Measurements from ENCODE around the gene KBTBD8.

DNA sequence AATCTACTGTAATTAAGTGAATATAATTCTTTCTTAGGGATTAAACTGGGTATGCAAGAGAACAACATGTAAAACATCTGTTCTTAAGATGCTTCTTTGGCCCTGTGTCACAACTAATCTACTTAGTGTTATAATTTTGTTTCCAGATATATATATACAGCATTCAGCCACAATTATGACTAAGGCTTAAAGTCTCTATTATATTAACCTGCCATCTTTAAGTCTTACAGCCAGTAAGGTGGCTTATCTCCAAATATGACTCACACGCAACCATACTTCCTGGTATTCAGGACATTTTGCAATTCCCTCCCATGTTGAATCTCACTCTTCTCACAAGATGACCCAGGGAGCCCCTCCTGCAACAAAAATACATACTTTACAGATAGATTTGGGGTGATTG lies 6.6 kb upstream of the KBTBD8 start:
- TF ChIP-seq CTCF (IDR thresholded peaks at IDR 0.05) (no peak), POLR2AphosphoS5 (IDR thresholded peaks at IDR 0.05) (no peak), POLR2A (IDR thresholded peaks at IDR 0.05) (no peak), EP300 (IDR thresholded peaks at IDR 0.05) (no peak)
